GM23338 (cell line): ENCODE data around the gene CCDC91. TPM values are rescaled to one million over a fixed set of nuclear protein-coding genes. Genes with fewer than 3 reads are reported as not detected.

Experiments
- ATAC-seq: fragments of 200-7000 bp; cut with Tn5 transposase; 3 replicates; pipeline ENCODE4 v1.9.1; 2020
- DNase-seq: peaks from one replicate; pipeline ENCODE4 v3.0.0-alpha.2; 2015; ENCODE audit warnings: low spot score
- H2AFZ ChIP-seq: fragments of 200-600 bp; sonication (generic); 2 replicates; pipeline ENCODE4 v1.8.0; 2016; ENCODE audit warnings: antibody characterized with exemption, mild to moderate bottlenecking, moderate library complexity
- H3F3A ChIP-seq: fragments of 200-600 bp; sonication (generic); replicated peaks from 2 replicates; pipeline ENCODE4 v1.8.0; 2017; ENCODE audit warnings: antibody characterized with exemption, mixed run types, low read depth
- H3K27ac ChIP-seq: fragments of 200-600 bp; sonication (generic); 2 replicates; pipeline ENCODE4 v1.6.1; 2016; ENCODE audit warnings: low read depth
- H3K27me3 ChIP-seq: fragments of 200-600 bp; sonication (generic); 2 replicates; pipeline ENCODE4 v1.8.0; 2016; ENCODE audit warnings: mild to moderate bottlenecking, mixed run types, moderate library complexity; ENCODE audit not compliant: insufficient read depth
- H3K36me3 ChIP-seq: fragments of 200-600 bp; sonication (generic); 2 replicates; pipeline ENCODE4 v1.8.0; 2016; ENCODE audit warnings: mild to moderate bottlenecking; ENCODE audit not compliant: insufficient read depth
- H3K4me1 ChIP-seq: fragments of 200-600 bp; sonication (generic); 2 replicates; pipeline ENCODE4 v1.8.0; 2016; ENCODE audit warnings: mild to moderate bottlenecking, moderate library complexity; ENCODE audit not compliant: insufficient read depth
- H3K4me2 ChIP-seq: fragments of 200-600 bp; sonication (generic); 2 replicates; pipeline ENCODE4 v1.7.1; 2017; ENCODE audit warnings: mixed run types
- H3K4me3 ChIP-seq: fragments of 200-600 bp; sonication (generic); 2 replicates; pipeline ENCODE4 v1.6.1; 2016; ENCODE audit warnings: mixed run types
- H3K79me2 ChIP-seq: fragments of 200-600 bp; sonication (generic); replicated peaks from 2 replicates; pipeline ENCODE4 v1.8.0; 2017; ENCODE audit warnings: mild to moderate bottlenecking; ENCODE audit not compliant: insufficient read depth
- H3K9me2 ChIP-seq: fragments of 200-600 bp; sonication (generic); 2 replicates; pipeline ENCODE4 v1.8.0; 2017; ENCODE audit not compliant: insufficient read depth
- H4K20me1 ChIP-seq: fragments of 200-600 bp; sonication (generic); replicated peaks from 2 replicates; pipeline ENCODE4 v1.8.0; 2017; ENCODE audit warnings: mild to moderate bottlenecking; ENCODE audit not compliant: insufficient read depth
- H3K27ac Mint-ChIP-seq: 2 replicates; pipeline ENCODE4 v1.8.0; 2020; ENCODE audit warnings: inconsistent platforms, mild to moderate bottlenecking, moderate library complexity, mixed read lengths
- H3K27me3 Mint-ChIP-seq: 3 replicates; pipeline ENCODE4 v1.8.0; 2022; ENCODE audit warnings: low read depth, mild to moderate bottlenecking, moderate library complexity, mixed read lengths, inconsistent platforms; ENCODE audit not compliant: insufficient read depth, poor library complexity
- H3K36me3 Mint-ChIP-seq: 3 replicates; pipeline ENCODE4 v1.8.0; 2021; ENCODE audit warnings: low read depth, mild to moderate bottlenecking, inconsistent platforms, moderate library complexity, mixed read lengths
- H3K4me1 Mint-ChIP-seq: 3 replicates; pipeline ENCODE4 v1.8.0; 2020; ENCODE audit warnings: mild to moderate bottlenecking, inconsistent platforms, mixed read lengths
- H3K4me3 Mint-ChIP-seq: 3 replicates; pipeline ENCODE4 v1.8.0; 2021; ENCODE audit warnings: moderate library complexity, mild to moderate bottlenecking, inconsistent platforms, mixed read lengths
- H3K9me3 Mint-ChIP-seq: 3 replicates; pipeline ENCODE4 v1.8.0; 2020; ENCODE audit warnings: moderate library complexity, mild to moderate bottlenecking, inconsistent platforms, mixed read lengths
- EZH2 ChIP-seq: fragments of 200-600 bp; sonication (generic); IDR thresholded peaks from one replicate; pipeline ENCODE4 v1.8.0; 2017; ENCODE audit warnings: antibody characterized with exemption, mild to moderate bottlenecking, low read depth; ENCODE audit not compliant: unreplicated experiment
- JUNB ChIP-seq: IDR thresholded peaks from one replicate; pipeline ENCODE4 v1.6.1; 2016; ENCODE audit warnings: antibody characterized with exemption; ENCODE audit not compliant: unreplicated experiment
- POLR2AphosphoS5 ChIP-seq: IDR thresholded peaks from 2 replicates; pipeline ENCODE4 v1.6.1; 2016; ENCODE audit warnings: antibody characterized with exemption, low read depth
- REST ChIP-seq: IDR thresholded peaks from one replicate; pipeline ENCODE4 v1.6.1; 2018; ENCODE audit warnings: antibody characterized with exemption; ENCODE audit not compliant: unreplicated experiment
- STAT1 ChIP-seq: IDR thresholded peaks from one replicate; pipeline ENCODE4 v1.6.1; 2016; ENCODE audit warnings: antibody characterized with exemption; ENCODE audit not compliant: unreplicated experiment
- ZNF114 ChIP-seq: fragments of 250-450 bp; sonication (Bioruptor Pico); IDR thresholded peaks from 2 replicates; pipeline ENCODE4 v1.5.0; 2020; ENCODE audit warnings: mild to moderate bottlenecking, moderate library complexity
- ZNF462 ChIP-seq: fragments of 250-450 bp; sonication (Bioruptor Pico); IDR thresholded peaks from 2 replicates; pipeline ENCODE4 v1.5.0; 2020; ENCODE audit warnings: mild to moderate bottlenecking, moderate library complexity
- polyA plus RNA-seq: library from polyadenylated mRNA; unstranded; fragments of >200 nt; fragmentation: Nextera tagmentation; extraction: Ambion mirVana; gene quantifications from 2 replicates; pipeline ENCODE4 v1.2.1, GENCODE V29; 2016
- total RNA-seq: library from RNA; depleted of rRNA; stranded (reverse); fragments of >200 nt; shearing (Covaris generic); gene quantifications from 2 replicates; pipeline ENCODE4 v1.2.3, GENCODE V29; 2014

Gene CCDC91
- total and polyA plus RNA-seq, 2 experiments from 2014 or later, result 24.7 to 48.7 TPM

- TF ChIP-seq ZNF462, result no peak
- TF ChIP-seq JUNB, result no peak
Observed at GRCh38 chr12:28215021-28215420, 24.8 kb downstream of the CCDC91 start (continued).

- Histone ChIP-seq H3K27me3 (no peaks in the 10 kb centered on the region), H3K27ac (no peak overlapping the region), H3K79me2 (peaks cover 51% of the 10 kb centered on the region), H3K4me1 (peaks cover 8% of the 10 kb centered on the region; the same call in 1 of the 2 replicates), H4K20me1 (no peaks in the 10 kb centered on the region), H3K9me2 (no peaks in the 10 kb centered on the region), H3F3A (no peaks in the 10 kb centered on the region), H3K4me2 (no peak overlapping the region), H2AFZ (no peak overlapping the region), H3K36me3 (peaks cover 4% of the 10 kb centered on the region), H3K4me3 (no peak overlapping the region)
- H3K36me3 Mint-ChIP-seq, result peaks cover 50% of the 10 kb centered on the region
- H3K27me3 Mint-ChIP-seq, result no peaks in the 10 kb centered on the region
- H3K4me3 Mint-ChIP-seq, result no peak overlapping the region
- ATAC-seq, result no peak
- peaks cover 10% of the 10 kb centered on the region; the same call in 2 of the 3 replicates for H3K4me1 Mint-ChIP-seq
- no peak overlapping the region for H3K27ac Mint-ChIP-seq
- peaks cover 33% of the 10 kb centered on the region for H3K9me3 Mint-ChIP-seq
- peak; percentile 42 for DNase-seq
- TF ChIP-seq ZNF114, result no peak
- TF ChIP-seq EZH2, result no peak
- no peak for TF ChIP-seq STAT1
- no peak for TF ChIP-seq POLR2AphosphoS5
- no peak for TF ChIP-seq REST
Observed at GRCh38 chr12:28216016-28216415, 25.8 kb downstream of the CCDC91 start.
